Chondrocyte (in vitro differentiated cells): ENCODE results near the gene ISL2. TPM values are rescaled to one million over a fixed set of nuclear protein-coding genes. Genes with fewer than 3 reads are reported as not detected.
A peak's percentile ranks its signal among the peaks of the same experiment; 100 is the strongest.
"Not testable (repeated sequence)": the region's sequence is repeated elsewhere in the genome, so short reads cannot be mapped to it uniquely, and the experiment has no call there.

Experiments used
- DNase-seq: peaks from one replicate; pipeline ENCODE4 v3.0.0; 2021; ENCODE audit warnings: mixed read lengths, low spot score
- H3K27ac Mint-ChIP-seq: one replicate; pipeline ENCODE4 v1.8.0; 2021; ENCODE audit warnings: mild to moderate bottlenecking, moderate library complexity, mixed read lengths; ENCODE audit not compliant: unreplicated experiment
- H3K27me3 Mint-ChIP-seq: 2 replicates; pipeline ENCODE4 v1.8.0; 2021; ENCODE audit warnings: low read depth, mixed read lengths
- H3K36me3 Mint-ChIP-seq: 2 replicates; pipeline ENCODE4 v1.8.0; 2021; ENCODE audit warnings: low read depth, mixed read lengths
- H3K4me1 Mint-ChIP-seq: 2 replicates; pipeline ENCODE4 v1.8.0; 2021; ENCODE audit warnings: low read depth, mild to moderate bottlenecking, mixed read lengths
- H3K4me3 Mint-ChIP-seq: one replicate; pipeline ENCODE4 v1.8.0; 2021; ENCODE audit warnings: mild to moderate bottlenecking, moderate library complexity, mixed read lengths; ENCODE audit not compliant: unreplicated experiment
- H3K9me3 Mint-ChIP-seq: 2 replicates; pipeline ENCODE4 v1.8.0; 2021; ENCODE audit warnings: low read depth, mixed read lengths
- long read RNA-seq: library from polyadenylated mRNA; stranded (forward); transcript quantifications from one replicate; pipeline ENCODE4 v2.0.0, GENCODE V29; 2021
- total RNA-seq: library from RNA; stranded (reverse); gene quantifications from 3 replicates; pipeline ENCODE4 v1.2.1, GENCODE V29; 2021
- TF ChIP-seq, protein P1 (sequence below): fragments of 200-600 bp; sonication (generic); IDR thresholded peaks from 2 replicates; pipeline ENCODE4 v1.5.0; 2021; ENCODE audit warnings: antibody characterized with exemption, mild to moderate bottlenecking, moderate library complexity

The ISL2 gene
- total RNA-seq, result not detected in 3 replicates
- long read RNA-seq, partial matches to known transcripts, result 0 of 1 reads
- long read RNA-seq, other reads (novel, unspliced or antisense), result 0 of 1 reads

DNA sequence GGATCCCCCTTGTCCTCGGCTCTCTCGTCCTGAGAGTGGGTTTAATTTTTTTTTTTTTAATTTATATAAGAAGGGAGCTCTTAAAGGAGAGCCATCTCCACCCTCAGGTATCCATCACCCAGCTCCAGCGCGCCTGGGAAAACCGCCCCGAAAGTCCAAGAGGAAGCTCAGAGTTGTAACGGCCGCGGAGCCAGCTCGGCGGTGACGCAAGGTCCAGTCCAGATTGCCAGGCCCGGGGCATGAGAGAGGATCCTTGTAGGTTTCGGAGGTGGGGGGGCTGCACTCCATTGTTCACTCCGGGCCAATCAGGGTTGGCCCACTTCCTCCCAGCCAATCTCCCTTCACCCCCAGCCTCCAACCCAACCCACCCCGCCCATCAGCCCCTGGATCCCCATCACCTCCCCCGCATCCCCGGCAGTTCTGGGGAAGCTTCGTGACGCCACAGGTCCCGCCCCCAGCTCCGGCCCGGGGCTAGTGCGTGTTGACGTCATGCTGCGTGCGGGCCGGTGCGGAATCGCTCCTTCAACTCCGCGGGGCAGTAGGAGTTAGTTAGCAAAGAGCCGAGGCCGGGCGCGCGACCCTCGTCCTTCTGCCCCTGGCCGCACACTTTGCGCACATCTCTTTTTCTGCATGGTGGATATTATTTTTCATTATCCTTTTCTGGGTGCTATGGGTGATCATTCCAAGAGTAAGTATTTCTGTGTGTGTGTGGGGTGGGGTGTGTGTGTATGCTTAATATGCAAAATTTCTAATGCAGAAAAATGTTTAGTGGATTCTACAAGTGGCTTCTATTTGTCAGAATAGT is at the start of gene ISL2:
ISL2 (plus strand) TSS at position 520 of the 805 bp plus-strand sequence; CDS start at position 631, 111 bp downstream.
- Mint-ChIP-seq H3K36me3 (peaks cover 6% of the 10 kb centered on the region), H3K9me3 (no peaks in the 10 kb centered on the region), H3K4me1 (peaks cover 40% of the 10 kb centered on the region), H3K27me3 (peaks cover 63% of the 10 kb centered on the region), H3K4me3 (peak within 1 kb of the TSS; percentile 58), H3K27ac (peak within 1 kb of the TSS; percentile 20)
- TF ChIP-seq, protein P1, sequence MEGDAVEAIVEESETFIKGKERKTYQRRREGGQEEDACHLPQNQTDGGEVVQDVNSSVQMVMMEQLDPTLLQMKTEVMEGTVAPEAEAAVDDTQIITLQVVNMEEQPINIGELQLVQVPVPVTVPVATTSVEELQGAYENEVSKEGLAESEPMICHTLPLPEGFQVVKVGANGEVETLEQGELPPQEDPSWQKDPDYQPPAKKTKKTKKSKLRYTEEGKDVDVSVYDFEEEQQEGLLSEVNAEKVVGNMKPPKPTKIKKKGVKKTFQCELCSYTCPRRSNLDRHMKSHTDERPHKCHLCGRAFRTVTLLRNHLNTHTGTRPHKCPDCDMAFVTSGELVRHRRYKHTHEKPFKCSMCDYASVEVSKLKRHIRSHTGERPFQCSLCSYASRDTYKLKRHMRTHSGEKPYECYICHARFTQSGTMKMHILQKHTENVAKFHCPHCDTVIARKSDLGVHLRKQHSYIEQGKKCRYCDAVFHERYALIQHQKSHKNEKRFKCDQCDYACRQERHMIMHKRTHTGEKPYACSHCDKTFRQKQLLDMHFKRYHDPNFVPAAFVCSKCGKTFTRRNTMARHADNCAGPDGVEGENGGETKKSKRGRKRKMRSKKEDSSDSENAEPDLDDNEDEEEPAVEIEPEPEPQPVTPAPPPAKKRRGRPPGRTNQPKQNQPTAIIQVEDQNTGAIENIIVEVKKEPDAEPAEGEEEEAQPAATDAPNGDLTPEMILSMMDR, result no peak
- DNase-seq, result no peak

DNA sequence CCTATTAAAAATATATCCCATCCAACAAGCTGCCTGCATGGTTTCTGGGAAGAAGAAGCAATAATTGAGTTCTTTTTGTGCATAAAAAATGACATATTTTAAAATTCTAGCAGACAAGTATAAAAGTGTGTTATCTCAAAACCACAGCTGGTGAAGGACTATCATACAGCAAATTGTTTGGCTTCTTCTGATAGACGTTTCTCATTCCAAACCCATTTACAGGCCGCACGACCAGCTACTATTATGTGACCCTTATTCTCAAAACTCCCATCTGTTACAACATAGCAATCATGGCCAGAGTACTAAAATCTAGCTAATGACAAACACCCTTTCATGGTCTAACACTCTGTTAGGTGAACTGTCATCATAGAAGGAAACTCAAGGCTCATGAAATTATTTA is 47.0 kb upstream of the ISL2 start:
- Mint-ChIP-seq H3K4me1 (peaks cover 20% of the 10 kb centered on the region), H3K36me3 (peaks cover 11% of the 10 kb centered on the region), H3K27ac (no peak overlapping the region)

DNA sequence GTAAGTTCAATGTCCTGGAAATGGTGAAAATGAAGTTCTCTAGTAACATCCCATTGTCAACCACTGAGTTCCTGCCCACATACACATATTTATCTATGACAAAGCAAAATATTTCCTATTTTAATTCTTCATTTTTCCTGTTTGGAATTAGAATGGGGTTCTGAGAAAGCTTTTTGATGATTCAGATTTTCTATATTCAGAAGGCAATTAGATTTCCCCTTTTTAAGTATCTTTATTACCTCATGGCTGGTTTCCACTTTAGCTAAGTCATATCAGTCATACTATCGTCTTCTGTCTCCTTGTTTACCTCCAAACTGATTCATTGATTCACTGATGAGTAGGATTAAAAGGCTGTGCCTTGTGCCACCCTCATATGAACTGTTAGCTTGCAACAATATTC is 43.2 kb upstream of the ISL2 start:
- TF ChIP-seq, protein P1, result no peak
- no peak overlapping the region for H3K4me3 Mint-ChIP-seq
- H3K27ac Mint-ChIP-seq, result no peak overlapping the region
- peaks cover 20% of the 10 kb centered on the region for H3K4me1 Mint-ChIP-seq
- DNase-seq, result no peak
- no peaks in the 10 kb centered on the region for H3K9me3 Mint-ChIP-seq
- no peaks in the 10 kb centered on the region for H3K27me3 Mint-ChIP-seq
- peaks cover 6% of the 10 kb centered on the region for H3K36me3 Mint-ChIP-seq

More for the DNA sequence above, 47.0 kb upstream of the ISL2 start:
- Mint-ChIP-seq H3K27me3 (no peaks in the 10 kb centered on the region), H3K4me3 (no peak overlapping the region), H3K9me3 (no peaks in the 10 kb centered on the region)
- TF ChIP-seq, protein P1, result no peak
- no peak for DNase-seq

DNA sequence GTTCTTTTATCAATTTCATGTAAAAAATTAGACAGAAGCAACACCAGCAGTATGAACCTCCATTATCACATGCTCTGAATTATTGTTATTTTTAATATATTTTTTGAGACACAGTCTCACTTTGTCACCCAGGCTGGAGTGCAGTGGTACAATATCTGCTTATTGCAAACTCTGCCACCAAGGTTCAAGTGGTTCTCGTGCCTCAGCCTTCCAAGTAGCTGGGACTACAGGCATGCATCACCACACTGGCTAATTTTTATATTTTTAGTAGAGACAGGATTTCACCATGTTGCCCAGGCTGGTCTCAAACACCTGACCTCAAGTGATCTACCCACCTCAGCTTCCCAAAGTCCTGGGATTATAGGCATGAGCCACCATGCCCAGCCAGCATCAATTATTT is 42.1 kb upstream of the ISL2 start:
- H3K4me1 Mint-ChIP-seq, result peaks cover 20% of the 10 kb centered on the region
- H3K9me3 Mint-ChIP-seq, H3K27ac Mint-ChIP-seq, H3K36me3 Mint-ChIP-seq, H3K27me3 Mint-ChIP-seq, DNase-seq, H3K4me3 Mint-ChIP-seq: not testable (repeated sequence)

DNA sequence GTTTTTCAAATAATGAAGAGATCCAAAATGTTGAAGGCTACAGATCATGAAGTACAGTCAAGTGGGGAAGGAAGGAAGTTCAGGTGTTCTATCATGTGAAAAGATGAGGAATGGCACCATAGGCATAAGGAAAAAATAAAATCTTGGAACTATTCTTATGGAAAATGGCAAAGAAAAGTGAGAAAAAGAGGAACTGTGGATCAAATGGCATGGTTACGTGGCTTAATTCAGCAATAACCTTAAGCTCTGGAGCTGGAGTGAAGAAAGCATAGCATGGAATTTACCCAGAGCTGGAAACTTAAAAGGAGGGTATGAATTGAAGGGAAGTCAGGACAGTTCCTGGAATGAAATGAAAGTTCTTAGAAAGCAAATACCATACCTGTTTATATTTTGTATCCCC is 39.7 kb upstream of the ISL2 start:
- Mint-ChIP-seq H3K4me3 (no peak overlapping the region), H3K9me3 (no peaks in the 10 kb centered on the region), H3K4me1 (peaks cover 17% of the 10 kb centered on the region), H3K27me3 (no peaks in the 10 kb centered on the region), H3K36me3 (peaks cover 1% of the 10 kb centered on the region), H3K27ac (no peak overlapping the region)
- TF ChIP-seq, protein P1, result no peak
- no peak for DNase-seq

DNA sequence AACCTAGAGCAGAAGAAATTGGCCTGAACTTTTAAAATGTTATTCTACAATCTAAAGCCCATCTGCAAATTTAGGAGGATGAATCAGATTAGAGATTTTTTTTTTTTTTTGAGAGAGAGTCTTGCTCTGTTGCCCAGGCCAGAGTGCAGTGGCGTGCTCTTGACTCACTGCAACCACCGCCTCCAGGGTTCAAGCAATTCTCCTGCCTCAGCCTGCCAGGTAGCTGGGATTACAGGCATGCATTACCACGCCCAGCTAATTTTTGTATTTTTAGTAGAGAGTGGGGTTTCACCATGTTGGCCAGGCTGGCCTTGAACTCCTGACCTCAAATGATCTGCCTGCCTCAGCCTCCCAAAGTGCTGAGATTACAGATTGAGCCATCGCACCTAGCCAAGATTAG is 38.6 kb upstream of the ISL2 start:
- not testable (repeated sequence) for H3K27me3 Mint-ChIP-seq, DNase-seq, H3K4me3 Mint-ChIP-seq, H3K27ac Mint-ChIP-seq, H3K9me3 Mint-ChIP-seq, H3K36me3 Mint-ChIP-seq
- peaks cover 17% of the 10 kb centered on the region for H3K4me1 Mint-ChIP-seq
